HT-29 (cell line): ENCODE data around the gene TRERF1. TPM values are rescaled to one million over a fixed set of nuclear protein-coding genes. Genes with fewer than 3 reads are reported as not detected.

ENCODE experiments used
- DNase-seq: peaks from one replicate; pipeline ENCODE4 v3.0.0-alpha.2; 2015; ENCODE audit warnings: low spot score
- total RNA-seq: library from RNA; depleted of rRNA; stranded (reverse); fragments of >200 nt; shearing (Covaris generic); gene quantifications from 2 replicates; pipeline ENCODE4 v1.2.3, GENCODE V29; 2014

TRERF1 gene
- total RNA-seq, 1 experiment from 2014 or later = 6.8 TPM

GRCh38 chr6:42368181-42368580 lies 83.5 kb downstream of the TRERF1 start:
- DNase-seq = no peak

GRCh38 chr6:42367353-42368011 lies 84.2 kb downstream of the TRERF1 start:
- DNase-seq = no peak

- no peak for DNase-seq
Observed at GRCh38 chr6:42366999-42367352, 84.8 kb downstream of the TRERF1 start.

GRCh38 chr6:42366011-42366705 lies 85.6 kb downstream of the TRERF1 start:
- DNase-seq = no peak

GRCh38 chr6:42365021-42365420 lies 86.7 kb downstream of the TRERF1 start:
- DNase-seq = no peak

GRCh38 chr6:42363926-42364849 lies 87.5 kb downstream of the TRERF1 start:
- no peak for DNase-seq

GRCh38 chr6:42361036-42361435 lies 90.7 kb downstream of the TRERF1 start:
- no peak for DNase-seq

- DNase-seq = no peak
Observed at GRCh38 chr6:42359021-42359420, 92.7 kb downstream of the TRERF1 start.

- no peak for DNase-seq
Observed at GRCh38 chr6:42355416-42355815, 96.3 kb downstream of the TRERF1 start.

GRCh38 chr6:42354702-42355101 lies 97.0 kb downstream of the TRERF1 start:
- DNase-seq = no peak

- DNase-seq = no peak
Observed at GRCh38 chr6:42352856-42353564, 98.7 kb downstream of the TRERF1 start.

- no peak for DNase-seq
Observed at GRCh38 chr6:42350911-42351310, 100.8 kb downstream of the TRERF1 start.

- DNase-seq = no peak
Observed at GRCh38 chr6:42349753-42350511, 101.8 kb downstream of the TRERF1 start.

- DNase-seq = no peak
Observed at GRCh38 chr6:42347456-42347855, 104.3 kb downstream of the TRERF1 start.

- DNase-seq = no peak
Observed at GRCh38 chr6:42345696-42346416, 105.9 kb downstream of the TRERF1 start.

- DNase-seq = no peak
Observed at GRCh38 chr6:42344756-42345155, 107.0 kb downstream of the TRERF1 start.

- no peak for DNase-seq
Observed at GRCh38 chr6:42341771-42342553, 109.8 kb downstream of the TRERF1 start.

GRCh38 chr6:42341221-42341620 lies 110.5 kb downstream of the TRERF1 start:
- no peak for DNase-seq

GRCh38 chr6:42340511-42340910 lies 111.2 kb downstream of the TRERF1 start:
- DNase-seq = no peak
